Measurements from ENCODE around the gene TMEM138.

Gene TMEM138

GRCh38 chr11:61361741-61362541, at the start of gene TMEM138, which contains the start of gene CYB561A3:
TSS of gene TMEM138 (plus strand) at chr11:61362374. CDS start at chr11:61364391, 2,017 bp downstream.
TSS of gene CYB561A3 (minus strand) at chr11:61361882. CDS start at chr11:61356713, 5,169 bp downstream.
- peak; percentile 88 for DNase-seq (ENCODE audit: low read depth)

GRCh38 chr11:61315260-61315659, 46.9 kb upstream of the TMEM138 start:
- DNase-seq (ENCODE audit: low read depth): no peak

GRCh38 chr11:61325649-61326414, 36.3 kb upstream of the TMEM138 start:
- DNase-seq (ENCODE audit: low read depth): no peak

- no peak for DNase-seq (ENCODE audit: low read depth)
Measured at GRCh38 chr11:61327669-61328071, 34.5 kb upstream of the TMEM138 start.

GRCh38 chr11:61328351-61328750, 33.8 kb upstream of the TMEM138 start:
- DNase-seq (ENCODE audit: low read depth): no peak

- no peak for DNase-seq (ENCODE audit: low read depth)
Measured at GRCh38 chr11:61329871-61330270, 32.3 kb upstream of the TMEM138 start.

- DNase-seq (ENCODE audit: low read depth): no peak
Measured at GRCh38 chr11:61331651-61332050, 30.5 kb upstream of the TMEM138 start.

- no peak for DNase-seq (ENCODE audit: low read depth)
Measured at GRCh38 chr11:61332281-61332796, 29.8 kb upstream of the TMEM138 start.

- peak; percentile 57 for DNase-seq (ENCODE audit: low read depth)
Measured at GRCh38 chr11:61332797-61333549, 29.2 kb upstream of the TMEM138 start, which contains the start of the genes DDB1 and TKFC. TSS of gene DDB1 (minus strand) at chr11:61333105. CDS start at chr11:61332968, 137 bp downstream. TSS of gene TKFC (plus strand) at chr11:61333228. CDS start at chr11:61334729, 1,501 bp downstream.

GRCh38 chr11:61333550-61334433, 28.4 kb upstream of the TMEM138 start:
- no peak for DNase-seq (ENCODE audit: low read depth)

GRCh38 chr11:61334434-61335354, 27.5 kb upstream of the TMEM138 start:
- DNase-seq (ENCODE audit: low read depth): no peak

- DNase-seq (ENCODE audit: low read depth): no peak
Measured at GRCh38 chr11:61335355-61335710, 26.8 kb upstream of the TMEM138 start.

GRCh38 chr11:61336171-61336935, 25.8 kb upstream of the TMEM138 start:
- DNase-seq (ENCODE audit: low read depth): peak; percentile 43

GRCh38 chr11:61337706-61338470, 24.3 kb upstream of the TMEM138 start:
- no peak for DNase-seq (ENCODE audit: low read depth)

- DNase-seq (ENCODE audit: low read depth): no peak
Measured at GRCh38 chr11:61338783-61339489, 23.2 kb upstream of the TMEM138 start.

GRCh38 chr11:61339490-61339878, 22.7 kb upstream of the TMEM138 start:
- no peak for DNase-seq (ENCODE audit: low read depth)

- no peak for DNase-seq (ENCODE audit: low read depth)
Measured at GRCh38 chr11:61340979-61341378, 21.2 kb upstream of the TMEM138 start.

GRCh38 chr11:61341706-61342105, 20.5 kb upstream of the TMEM138 start:
- DNase-seq (ENCODE audit: low read depth): no peak

All from HS-27A (cell line).